Kidney glomerular epithelial cell (primary cell): Measurements from ENCODE around the gene RPS6KA3.
"Not testable (repeated sequence)": the region's sequence is repeated elsewhere in the genome, so short reads cannot be mapped to it uniquely, and the experiment has no call there.

Experiments
- DNase-seq: peaks from one replicate; lab custom pipeline; 2025; lab: John Stamatoyannopoulos, UW

Gene RPS6KA3

GRCh38 chrX:20143111-20143510, 123.6 kb downstream of the RPS6KA3 start:
- DNase-seq = no peak

- DNase-seq = peak; percentile 80
Observed at GRCh38 chrX:20141281-20142220, 125.2 kb downstream of the RPS6KA3 start, which contains the start of gene EIF1AX. Gene EIF1AX (minus strand): TSS chrX:20141838. CDS start chrX:20141640, 198 bp downstream.

GRCh38 chrX:20140420-20140819, 126.3 kb downstream of the RPS6KA3 start:
- DNase-seq = no peak

- DNase-seq = no peak
Observed at GRCh38 chrX:20139966-20140365, 126.7 kb downstream of the RPS6KA3 start.

- DNase-seq = no peak
Observed at GRCh38 chrX:20135944-20136343, 130.8 kb downstream of the RPS6KA3 start.

GRCh38 chrX:20132666-20133065, 134.0 kb downstream of the RPS6KA3 start:
- no peak for DNase-seq

GRCh38 chrX:20130357-20130756, 136.4 kb downstream of the RPS6KA3 start:
- DNase-seq = no peak

GRCh38 chrX:20129547-20129946, 137.2 kb downstream of the RPS6KA3 start:
- no peak for DNase-seq

- no peak for DNase-seq
Observed at GRCh38 chrX:20128670-20129069, 138.0 kb downstream of the RPS6KA3 start.

- not testable (repeated sequence) for DNase-seq
Observed at GRCh38 chrX:20127440-20127839, 139.3 kb downstream of the RPS6KA3 start.

GRCh38 chrX:20126833-20127232, 139.9 kb downstream of the RPS6KA3 start:
- DNase-seq = not testable (repeated sequence)

- no peak for DNase-seq
Observed at GRCh38 chrX:20124964-20125363, 141.7 kb downstream of the RPS6KA3 start.

- DNase-seq = no peak
Observed at GRCh38 chrX:20118065-20118824, 148.5 kb downstream of the RPS6KA3 start.

- no peak for DNase-seq
Observed at GRCh38 chrX:20116577-20117240, 150.0 kb downstream of the RPS6KA3 start, which contains the start of gene MAP7D2. Gene MAP7D2 (minus strand): TSS chrX:20116907. CDS start chrX:20116879, 28 bp downstream.

- no peak for DNase-seq
Observed at GRCh38 chrX:20116087-20116576, 150.6 kb downstream of the RPS6KA3 start.

GRCh38 chrX:20112022-20112774, 154.5 kb downstream of the RPS6KA3 start:
- DNase-seq = no peak

GRCh38 chrX:20111271-20111670, 155.4 kb downstream of the RPS6KA3 start:
- DNase-seq = no peak

GRCh38 chrX:20101934-20102581, 164.7 kb downstream of the RPS6KA3 start:
- no peak for DNase-seq
